Mesenchymal stem cell (in vitro differentiated cells and primary cell): ENCODE data around the gene STARD3NL.

Experiments used
- DNase-seq: peaks from one replicate; pipeline ENCODE4 v3.0.0-alpha.2; 2013
- H2AFZ ChIP-seq: one replicate; pipeline ENCODE4 v1.6.1; 2013; ENCODE audit warnings: low read depth, mild to moderate bottlenecking, control low read depth, inconsistent platforms, low read length, moderate library complexity
- H2AK5ac ChIP-seq: 2 replicates; pipeline ENCODE4 v1.6.1; 2013; ENCODE audit warnings: low read length, moderate library complexity, mild to moderate bottlenecking, inconsistent platforms; ENCODE audit not compliant: severe bottlenecking
- H2BK120ac ChIP-seq: one replicate; pipeline ENCODE4 v1.6.1; 2013; ENCODE audit warnings: low read depth, mild to moderate bottlenecking, inconsistent platforms, low read length, moderate library complexity
- H2BK12ac ChIP-seq, 2 experiments: one replicate each; pipeline ENCODE4 v1.6.1; 2013; ENCODE audit warnings: inconsistent platforms in 2 of 2, low read length in 2 of 2, mild to moderate bottlenecking in 2 of 2, moderate library complexity in 2 of 2, control low read depth in 1 of 2
- H2BK15ac ChIP-seq: one replicate; pipeline ENCODE4 v1.6.1; 2013; ENCODE audit warnings: mild to moderate bottlenecking, low read depth, inconsistent platforms; ENCODE audit not compliant: poor library complexity, severe bottlenecking
- H2BK5ac ChIP-seq: 2 replicates; pipeline ENCODE4 v1.6.1; 2013; ENCODE audit warnings: low read depth, mild to moderate bottlenecking, low read length, control low read depth, inconsistent platforms; ENCODE audit not compliant: poor library complexity, severe bottlenecking
- H3K14ac ChIP-seq, 2 experiments: one replicate each; pipeline ENCODE4 v1.6.1; 2013; ENCODE audit warnings: inconsistent platforms in 2 of 2, low read length in 2 of 2, control low read depth in 1 of 2, mild to moderate bottlenecking in 1 of 2, moderate library complexity in 1 of 2
- H3K18ac ChIP-seq, 2 experiments: one replicate each; pipeline ENCODE4 v1.6.1; 2013; ENCODE audit warnings: inconsistent platforms in 2 of 2, low read length in 2 of 2, control low read depth in 1 of 2, low read depth in 1 of 2, mild to moderate bottlenecking in 1 of 2
- H3K23ac ChIP-seq, 2 experiments: one replicate each; pipeline ENCODE4 v1.6.1; 2013; ENCODE audit warnings: inconsistent platforms in 2 of 2, low read length in 2 of 2, mild to moderate bottlenecking in 2 of 2, moderate library complexity in 2 of 2, control low read depth in 1 of 2
- H3K27ac ChIP-seq: 2 replicates; pipeline ENCODE4 v1.5.1; 2013; ENCODE audit warnings: mild to moderate bottlenecking, moderate library complexity, low read length, control low read depth, inconsistent platforms; ENCODE audit not compliant: poor library complexity, severe bottlenecking
- H3K27me3 ChIP-seq, 2 experiments: 2 replicates each; pipeline versions ENCODE4 v1.6.1 to v1.7.0; 2013; ENCODE audit warnings: low read length in 2 of 2, mild to moderate bottlenecking in 2 of 2, moderate library complexity in 2 of 2, control low read depth in 1 of 2, inconsistent platforms in 1 of 2; ENCODE audit not compliant: control insufficient read depth in 1 of 2, insufficient read depth in 1 of 2
- H3K36me3 ChIP-seq, 2 experiments: 2 replicates each; pipeline versions ENCODE4 v1.6.1 to v1.7.0; 2013; ENCODE audit warnings: low read length in 2 of 2, control low read depth in 1 of 2, inconsistent platforms in 1 of 2, low read depth in 1 of 2, mild to moderate bottlenecking in 1 of 2; ENCODE audit not compliant: insufficient read depth in 2 of 2, control insufficient read depth in 1 of 2
- H3K4ac ChIP-seq, 2 experiments: one replicate each; pipeline ENCODE4 v1.6.1; 2013; ENCODE audit warnings: inconsistent platforms in 2 of 2, low read length in 2 of 2, mild to moderate bottlenecking in 2 of 2, moderate library complexity in 2 of 2, control low read depth in 1 of 2, low read depth in 1 of 2
- H3K4me1 ChIP-seq: 2 replicates; pipeline ENCODE4 v1.6.1; 2013; ENCODE audit warnings: low read depth, low read length, control low read depth; ENCODE audit not compliant: control insufficient read depth, insufficient read depth
- H3K4me2 ChIP-seq: 2 replicates; pipeline ENCODE4 v1.6.1; 2013; ENCODE audit warnings: low read length, mild to moderate bottlenecking, inconsistent platforms; ENCODE audit not compliant: poor library complexity, severe bottlenecking
- H3K4me3 ChIP-seq, 2 experiments: 2 replicates each; pipeline versions ENCODE4 v1.5.1 to v1.7.0; 2013; ENCODE audit warnings: low read length in 2 of 2, mild to moderate bottlenecking in 2 of 2, control low read depth in 1 of 2, low read depth in 1 of 2; ENCODE audit not compliant: insufficient read depth in 1 of 2
- H3K79me1 ChIP-seq: replicated peaks from 2 replicates; pipeline ENCODE4 v1.6.1; 2013; ENCODE audit warnings: mild to moderate bottlenecking, control low read depth, low read length, inconsistent platforms; ENCODE audit not compliant: poor library complexity, severe bottlenecking
- H3K9ac ChIP-seq: 2 replicates; pipeline ENCODE4 v1.7.0; 2013; ENCODE audit warnings: mild to moderate bottlenecking, low read length, moderate library complexity
- H3K9me3 ChIP-seq: 2 replicates; pipeline ENCODE4 v1.7.0; 2013; ENCODE audit warnings: mild to moderate bottlenecking, low read length; ENCODE audit not compliant: control insufficient read depth
- H4K8ac ChIP-seq: one replicate; pipeline ENCODE4 v1.6.1; 2013; ENCODE audit warnings: inconsistent platforms, mild to moderate bottlenecking, low read length, moderate library complexity
- H4K91ac ChIP-seq: one replicate; pipeline ENCODE4 v1.6.1; 2013; ENCODE audit warnings: mild to moderate bottlenecking, low read length, inconsistent platforms
- WGBS: methylation state at CpG from one replicate; pipeline ENCODE4 v1.1.7; 2013; ENCODE audit warnings: mixed read lengths; 5-methylcytosine and 5-hydroxymethylcytosine counted together

STARD3NL gene

GRCh38 chr7:38153515-38153914 is 24.5 kb upstream of the STARD3NL start:
- no peak overlapping the region for H3K4me2 ChIP-seq

GRCh38 chr7:38154278-38154677 is 23.8 kb upstream of the STARD3NL start:
- no peaks in the 10 kb centered on the region for H3K27me3 ChIP-seq
- H4K8ac ChIP-seq, result no peak overlapping the region
- H3K4me3 ChIP-seq, result no peak overlapping the region
- H2AFZ ChIP-seq, result no peak overlapping the region
- no peak overlapping the region for H3K14ac ChIP-seq
- no peak overlapping the region for H3K9ac ChIP-seq
- no peak overlapping the region for H4K91ac ChIP-seq
- no peak overlapping the region for H2BK5ac ChIP-seq
- no peak overlapping the region for H3K4ac ChIP-seq
- H2BK15ac ChIP-seq, result no peak overlapping the region
- peaks cover 4% of the 10 kb centered on the region for H3K9me3 ChIP-seq
- WGBS, result 82% methylated on average over 2 of the region's 2 CpGs
- H2AK5ac ChIP-seq, result no peak overlapping the region
- H3K4me1 ChIP-seq, result no peaks in the 10 kb centered on the region
- no peak overlapping the region for H3K23ac ChIP-seq
- H3K4me2 ChIP-seq, result no peak overlapping the region
- no peak overlapping the region for H3K18ac ChIP-seq
- no peak overlapping the region for H2BK12ac ChIP-seq
- no peak for DNase-seq
- H2BK120ac ChIP-seq, result no peak overlapping the region
- H3K27ac ChIP-seq, result no peak overlapping the region
- H3K36me3 ChIP-seq, result no peaks in the 10 kb centered on the region
- no peaks in the 10 kb centered on the region for H3K79me1 ChIP-seq

More at GRCh38 chr7:38153515-38153914, 24.5 kb upstream of the STARD3NL start:
- DNase-seq, result no peak
- H2AFZ ChIP-seq, result no peak overlapping the region
- no peak overlapping the region for H3K18ac ChIP-seq
- no peak overlapping the region for H4K91ac ChIP-seq
- no peak overlapping the region for H2BK5ac ChIP-seq
- no peak overlapping the region for H3K27ac ChIP-seq
- H2AK5ac ChIP-seq, result no peak overlapping the region
- no peak overlapping the region for H3K4ac ChIP-seq
- WGBS, result 73% methylated on average over 1 of the region's 1 CpG
- H2BK12ac ChIP-seq, result no peak overlapping the region
- H3K9me3 ChIP-seq, result peaks cover 4% of the 10 kb centered on the region
- H2BK15ac ChIP-seq, result no peak overlapping the region
- H3K9ac ChIP-seq, result no peak overlapping the region
- H3K4me1 ChIP-seq, result no peaks in the 10 kb centered on the region
- H3K4me3 ChIP-seq, result no peak overlapping the region
- no peaks in the 10 kb centered on the region for H3K36me3 ChIP-seq
- no peaks in the 10 kb centered on the region for H3K27me3 ChIP-seq
- H4K8ac ChIP-seq, result no peak overlapping the region
- H3K79me1 ChIP-seq, result no peaks in the 10 kb centered on the region
- no peak overlapping the region for H2BK120ac ChIP-seq
- H3K14ac ChIP-seq, result no peak overlapping the region
- H3K23ac ChIP-seq, result no peak overlapping the region

GRCh38 chr7:38160003-38160571 is 18.0 kb upstream of the STARD3NL start:
- Histone ChIP-seq H3K9me3 (no peaks in the 10 kb centered on the region), H3K18ac (no peak overlapping the region), H2AK5ac (no peak overlapping the region), H3K9ac (no peak overlapping the region), H2AFZ (no peak overlapping the region), H2BK12ac (no peak overlapping the region), H3K27ac (no peak overlapping the region), H2BK5ac (no peak overlapping the region), H3K27me3 (no peaks in the 10 kb centered on the region), H4K8ac (no peak overlapping the region), H3K23ac (no peak overlapping the region), H2BK15ac (no peak overlapping the region), H3K79me1 (no peaks in the 10 kb centered on the region), H3K14ac (no peak overlapping the region), H3K4me3 (no peak overlapping the region), H3K4me1 (no peaks in the 10 kb centered on the region), H2BK120ac (no peak overlapping the region), H3K36me3 (no peaks in the 10 kb centered on the region), H3K4ac (no peak overlapping the region), H4K91ac (no peak overlapping the region), H3K4me2 (no peak overlapping the region)
- 88% methylated on average over 5 of the region's 5 CpGs for WGBS
- no peak for DNase-seq

GRCh38 chr7:38162036-38162435 is 16.0 kb upstream of the STARD3NL start:
- H3K9ac ChIP-seq, result no peak overlapping the region
- H3K9me3 ChIP-seq, result no peaks in the 10 kb centered on the region
- no peaks in the 10 kb centered on the region for H3K27me3 ChIP-seq
- no peak overlapping the region for H2AK5ac ChIP-seq
- no peak overlapping the region for H3K4me2 ChIP-seq
- no peaks in the 10 kb centered on the region for H3K36me3 ChIP-seq
- no peaks in the 10 kb centered on the region for H3K4me1 ChIP-seq
- no peak overlapping the region for H2BK12ac ChIP-seq
- 72% methylated on average over 1 of the region's 1 CpG for WGBS
- no peak overlapping the region for H2BK5ac ChIP-seq
- no peak overlapping the region for H3K4ac ChIP-seq
- H3K23ac ChIP-seq, result no peak overlapping the region
- H3K14ac ChIP-seq, result no peak overlapping the region
- H3K4me3 ChIP-seq, result no peak overlapping the region
- DNase-seq, result no peak
- H3K27ac ChIP-seq, result no peak overlapping the region
- no peaks in the 10 kb centered on the region for H3K79me1 ChIP-seq
- no peak overlapping the region for H2BK15ac ChIP-seq
- H4K8ac ChIP-seq, result no peak overlapping the region
- H4K91ac ChIP-seq, result no peak overlapping the region
- H2BK120ac ChIP-seq, result no peak overlapping the region
- H2AFZ ChIP-seq, result no peak overlapping the region
- no peak overlapping the region for H3K18ac ChIP-seq
